Measurements from ENCODE around the gene MRPL48. TPM values are rescaled to one million over a fixed set of nuclear protein-coding genes. Genes with fewer than 3 reads are reported as not detected.
A peak's percentile ranks its signal among the peaks of the same experiment; 100 is the strongest.

MRPL48 gene
- total RNA-seq (2022) (36.8 and 41.6 TPM in 2 replicates), Bru-seq, nascent RNA (percentile 62 among the genes with signal in this experiment), BruChase-seq, experiment 1, labeled RNA remaining after a 6-hour chase (percentile 59 among the genes with signal in this experiment), BruChase-seq, experiment 2, labeled RNA remaining after a 2-hour chase (percentile 56 among the genes with signal in this experiment)
- long read RNA-seq, transcript MRPL48-201 (8 exons, 1,536 nt): major isoform, 41 of 73 reads
- long read RNA-seq, partial matches to known transcripts: 3 of 73 reads
- long read RNA-seq, other reads (novel, unspliced or antisense): 22 of 73 reads

GRCh38 chr11:73787643-73788558 lies at the start of gene MRPL48:
MRPL48 (plus strand) TSS chr11:73787874; CDS start chr11:73787972, 98 bp downstream.
- Mint-ChIP-seq H3K36me3 (ENCODE audit: insufficient read depth, unreplicated experiment) (peaks cover 13% of the 10 kb centered on the region), H3K9me3 (ENCODE audit: unreplicated experiment) (no peaks in the 10 kb centered on the region), H3K4me1 (ENCODE audit: insufficient read depth, unreplicated experiment) (peaks cover 12% of the 10 kb centered on the region), H3K27me3 (ENCODE audit: insufficient read depth, unreplicated experiment) (no peaks in the 10 kb centered on the region), H3K4me3 (ENCODE audit: unreplicated experiment) (peak within 1 kb of the TSS; percentile 95), H3K27ac (ENCODE audit: low read depth, unreplicated experiment) (peak within 1 kb of the TSS; percentile 96)
- ChIA-PET CTCF (interaction anchor here (0.6 to 1.2 kb wide), 3 partner anchors 9 to 162 kb away, joined by 4 to 5 read pairs (median 4); partner anchors contain the start of gene RAB6A), POLR2A (interaction anchor here (0.5 to 3.1 kb wide), 19 partner anchors 9 to 383 kb away, joined by 3 to 72 read pairs (median 6); partner anchors contain the start of genes C2CD3, COA4, PAAF1 and PPME1)
- DNase-seq (ENCODE audit: unreplicated experiment): peak; percentile 95
- no peak for TF ChIP-seq CTCF (IDR thresholded peaks at IDR 0.05; ENCODE audit: unreplicated experiment)
- TSS peak; percentile 88 for BruUV-seq (replicated peaks)
- intact Hi-C loops (cut with micrococcal nuclease): loop anchor here (2.0 kb wide), 1 partner anchor 89 kb away; the partner anchor contains the start of genes COA4 and PAAF1

GRCh38 chr11:73743045-73743444 lies 44.6 kb upstream of the MRPL48 start:
- BruUV-seq (replicated peaks): no TSS peak
- no peak for DNase-seq (ENCODE audit: unreplicated experiment)
- intact Hi-C loops (cut with micrococcal nuclease): no loop called here
- ChIA-PET CTCF (interaction anchor here (0.7 kb wide), 1 partner anchor 823 kb away, joined by 3 read pairs; no protein-coding TSS in a partner anchor), POLR2A (interaction anchor here (1.2 kb wide), 1 partner anchor 10 kb away, joined by 5 read pairs; no protein-coding TSS in a partner anchor)
- Mint-ChIP-seq H3K36me3 (ENCODE audit: insufficient read depth, unreplicated experiment) (peaks cover 12% of the 10 kb centered on the region), H3K4me3 (ENCODE audit: unreplicated experiment) (no peak overlapping the region), H3K27me3 (ENCODE audit: insufficient read depth, unreplicated experiment) (no peaks in the 10 kb centered on the region), H3K27ac (ENCODE audit: low read depth, unreplicated experiment) (no peak overlapping the region), H3K9me3 (ENCODE audit: unreplicated experiment) (no peaks in the 10 kb centered on the region), H3K4me1 (ENCODE audit: insufficient read depth, unreplicated experiment) (no peaks in the 10 kb centered on the region)
- TF ChIP-seq CTCF (IDR thresholded peaks at IDR 0.05; ENCODE audit: unreplicated experiment): no peak

- H3K27me3 Mint-ChIP-seq (ENCODE audit: insufficient read depth, unreplicated experiment): no peaks in the 10 kb centered on the region
- DNase-seq (ENCODE audit: unreplicated experiment): no peak
- BruUV-seq (replicated peaks): no TSS peak
- TF ChIP-seq CTCF (IDR thresholded peaks at IDR 0.05; ENCODE audit: unreplicated experiment): no peak
- ChIA-PET POLR2A (interaction anchor here (1.3 to 1.5 kb wide), 2 partner anchors 11 to 12 kb away, joined by 4 to 5 read pairs; no protein-coding TSS in a partner anchor), CTCF (interaction anchor here (0.7 kb wide), 1 partner anchor 56 kb away, joined by 7 read pairs; no protein-coding TSS in a partner anchor)
- H3K4me1 Mint-ChIP-seq (ENCODE audit: insufficient read depth, unreplicated experiment): peaks cover 9% of the 10 kb centered on the region
- H3K4me3 Mint-ChIP-seq (ENCODE audit: unreplicated experiment): no peak overlapping the region
- intact Hi-C loops (cut with micrococcal nuclease): no loop called here
- no peak overlapping the region for H3K27ac Mint-ChIP-seq (ENCODE audit: low read depth, unreplicated experiment)
- H3K9me3 Mint-ChIP-seq (ENCODE audit: unreplicated experiment): no peaks in the 10 kb centered on the region
- H3K36me3 Mint-ChIP-seq (ENCODE audit: insufficient read depth, unreplicated experiment): peaks cover 29% of the 10 kb centered on the region
These were observed 41.0 kb upstream of the MRPL48 start for GRCh38 chr11:73746701-73747100.
